GOT3 (cell line): Measurements from ENCODE around the gene CASP8AP2.
"Not testable (repeated sequence)": the region's sequence is repeated elsewhere in the genome, so short reads cannot be mapped to it uniquely, and the experiment has no call there.

Experiments
- DNase-seq: peaks from one replicate; lab custom pipeline; 2025; ENCODE audit warnings: mixed read lengths; lab: John Stamatoyannopoulos, UW

Gene CASP8AP2

GRCh38 chr6:89888138-89888514, 58.4 kb downstream of the CASP8AP2 start:
- no peak for DNase-seq

GRCh38 chr6:89888871-89889270, 59.2 kb downstream of the CASP8AP2 start:
- DNase-seq, result no peak

GRCh38 chr6:89890845-89891528, 61.3 kb downstream of the CASP8AP2 start:
- DNase-seq, result not testable (repeated sequence)

GRCh38 chr6:89892577-89892976, 62.9 kb downstream of the CASP8AP2 start:
- not testable (repeated sequence) for DNase-seq

- DNase-seq, result no peak
Measured at GRCh38 chr6:89894169-89894568, 64.5 kb downstream of the CASP8AP2 start, which contains the start of gene GJA10. Gene GJA10 (plus strand): TSS chr6:89894469. CDS start chr6:89894469, 0 bp downstream.

- DNase-seq, result no peak
Measured at GRCh38 chr6:89895276-89895874, 65.7 kb downstream of the CASP8AP2 start.

- DNase-seq, result not testable (repeated sequence)
Measured at GRCh38 chr6:89910001-89910901, 80.6 kb downstream of the CASP8AP2 start.

- DNase-seq, result no peak
Measured at GRCh38 chr6:89910902-89911240, 81.2 kb downstream of the CASP8AP2 start.

- DNase-seq, result no peak
Measured at GRCh38 chr6:89916136-89916920, 86.6 kb downstream of the CASP8AP2 start.

- DNase-seq, result no peak
Measured at GRCh38 chr6:89917216-89917615, 87.5 kb downstream of the CASP8AP2 start.

- DNase-seq, result no peak
Measured at GRCh38 chr6:89917801-89918366, 88.2 kb downstream of the CASP8AP2 start.
